PFSK-1 (cell line): Measurements from ENCODE around the gene MYO7B.

Experiments used
- FOXP2 ChIP-seq: optimal IDR thresholded peaks from 2 replicates; pipeline ENCODE3; 2011; ENCODE audit warnings: borderline replicate concordance, control low read depth, inconsistent platforms; ENCODE audit not compliant: insufficient read depth; ENCODE audit errors: extremely low read length, extremely low read depth
- POLR2AphosphoS5 ChIP-seq: IDR thresholded peaks from 2 replicates; pipeline ENCODE4 v1.6.1; 2012; ENCODE audit warnings: low read depth, mild to moderate bottlenecking, control low read depth, low read length, moderate library complexity
- SIN3A ChIP-seq: IDR thresholded peaks from 2 replicates; pipeline ENCODE4 v1.6.1; 2012; ENCODE audit warnings: mild to moderate bottlenecking, low read length, moderate library complexity, borderline replicate concordance; ENCODE audit not compliant: insufficient read depth
- TAF1 ChIP-seq: IDR thresholded peaks from 2 replicates; pipeline ENCODE4 v1.6.1; 2012; ENCODE audit warnings: low read length, control low read depth, borderline replicate concordance; ENCODE audit not compliant: insufficient read depth
- TF ChIP-seq, protein P1 (sequence below), 2 experiments: IDR thresholded peaks; 2 replicates each; pipeline versions ENCODE4 v1.6.1 to v1.8.0; 2011 to 2012; ENCODE audit warnings: low read depth in 2 of 2, low read length in 2 of 2, control low read depth in 1 of 2, inconsistent platforms in 1 of 2, mild to moderate bottlenecking in 1 of 2, moderate library complexity in 1 of 2; ENCODE audit not compliant: insufficient read depth in 1 of 2

MYO7B gene

DNA sequence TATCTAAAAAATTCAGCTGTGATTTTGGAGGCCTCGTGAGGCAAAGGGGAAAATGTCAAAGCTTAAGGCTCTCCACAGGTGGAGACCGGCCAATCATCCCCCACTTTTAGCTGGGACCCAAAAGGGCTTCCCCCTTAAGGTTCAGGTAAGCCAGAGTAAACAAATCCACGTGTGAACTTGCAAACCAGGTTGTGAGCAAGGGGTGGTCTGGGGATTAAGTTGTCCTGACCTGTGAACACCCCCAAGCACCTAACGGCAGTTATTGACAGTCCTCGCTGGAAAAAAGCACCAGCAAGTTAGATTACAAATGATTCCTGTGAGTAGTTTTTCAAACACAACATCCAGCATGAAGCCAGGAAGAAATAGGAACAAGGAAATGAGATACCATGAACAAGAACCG, 42.9 kb downstream of the MYO7B start:
- TF ChIP-seq, protein P1, sequence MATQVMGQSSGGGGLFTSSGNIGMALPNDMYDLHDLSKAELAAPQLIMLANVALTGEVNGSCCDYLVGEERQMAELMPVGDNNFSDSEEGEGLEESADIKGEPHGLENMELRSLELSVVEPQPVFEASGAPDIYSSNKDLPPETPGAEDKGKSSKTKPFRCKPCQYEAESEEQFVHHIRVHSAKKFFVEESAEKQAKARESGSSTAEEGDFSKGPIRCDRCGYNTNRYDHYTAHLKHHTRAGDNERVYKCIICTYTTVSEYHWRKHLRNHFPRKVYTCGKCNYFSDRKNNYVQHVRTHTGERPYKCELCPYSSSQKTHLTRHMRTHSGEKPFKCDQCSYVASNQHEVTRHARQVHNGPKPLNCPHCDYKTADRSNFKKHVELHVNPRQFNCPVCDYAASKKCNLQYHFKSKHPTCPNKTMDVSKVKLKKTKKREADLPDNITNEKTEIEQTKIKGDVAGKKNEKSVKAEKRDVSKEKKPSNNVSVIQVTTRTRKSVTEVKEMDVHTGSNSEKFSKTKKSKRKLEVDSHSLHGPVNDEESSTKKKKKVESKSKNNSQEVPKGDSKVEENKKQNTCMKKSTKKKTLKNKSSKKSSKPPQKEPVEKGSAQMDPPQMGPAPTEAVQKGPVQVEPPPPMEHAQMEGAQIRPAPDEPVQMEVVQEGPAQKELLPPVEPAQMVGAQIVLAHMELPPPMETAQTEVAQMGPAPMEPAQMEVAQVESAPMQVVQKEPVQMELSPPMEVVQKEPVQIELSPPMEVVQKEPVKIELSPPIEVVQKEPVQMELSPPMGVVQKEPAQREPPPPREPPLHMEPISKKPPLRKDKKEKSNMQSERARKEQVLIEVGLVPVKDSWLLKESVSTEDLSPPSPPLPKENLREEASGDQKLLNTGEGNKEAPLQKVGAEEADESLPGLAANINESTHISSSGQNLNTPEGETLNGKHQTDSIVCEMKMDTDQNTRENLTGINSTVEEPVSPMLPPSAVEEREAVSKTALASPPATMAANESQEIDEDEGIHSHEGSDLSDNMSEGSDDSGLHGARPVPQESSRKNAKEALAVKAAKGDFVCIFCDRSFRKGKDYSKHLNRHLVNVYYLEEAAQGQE (IDR thresholded peaks at IDR 0.05; ENCODE audit: insufficient read depth in 1 of 2, low read depth in 2 of 2, low read length in 2 of 2): no peak
- TF ChIP-seq TAF1: no peak
- TF ChIP-seq FOXP2: no peak
- no peak for TF ChIP-seq SIN3A
- no peak for TF ChIP-seq POLR2AphosphoS5

DNA sequence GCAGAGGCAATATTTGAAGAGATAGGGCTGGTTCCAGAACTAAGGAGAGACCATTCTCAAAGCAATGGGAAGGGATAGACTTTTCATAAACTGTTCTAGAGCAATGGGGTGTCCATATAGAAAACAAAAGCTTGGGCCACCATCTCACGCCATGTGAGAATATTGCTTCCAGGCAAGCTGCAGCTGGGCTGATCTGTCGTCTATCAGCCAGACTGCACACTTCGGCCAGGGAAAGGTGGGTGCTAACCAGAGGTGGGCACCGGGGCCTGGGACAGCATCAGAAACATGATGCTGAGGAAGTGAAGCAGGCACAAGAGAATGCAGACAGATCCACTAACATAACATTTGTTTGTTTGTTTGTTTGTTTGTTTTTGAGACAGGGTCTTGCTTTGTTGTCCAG, 43.7 kb downstream of the MYO7B start:
- TF ChIP-seq, protein P1 (IDR thresholded peaks at IDR 0.05; ENCODE audit: insufficient read depth in 1 of 2, low read depth in 2 of 2, low read length in 2 of 2): no peak
- TF ChIP-seq POLR2AphosphoS5: no peak
- TF ChIP-seq SIN3A: no peak
- TF ChIP-seq FOXP2: no peak
- no peak for TF ChIP-seq TAF1

DNA sequence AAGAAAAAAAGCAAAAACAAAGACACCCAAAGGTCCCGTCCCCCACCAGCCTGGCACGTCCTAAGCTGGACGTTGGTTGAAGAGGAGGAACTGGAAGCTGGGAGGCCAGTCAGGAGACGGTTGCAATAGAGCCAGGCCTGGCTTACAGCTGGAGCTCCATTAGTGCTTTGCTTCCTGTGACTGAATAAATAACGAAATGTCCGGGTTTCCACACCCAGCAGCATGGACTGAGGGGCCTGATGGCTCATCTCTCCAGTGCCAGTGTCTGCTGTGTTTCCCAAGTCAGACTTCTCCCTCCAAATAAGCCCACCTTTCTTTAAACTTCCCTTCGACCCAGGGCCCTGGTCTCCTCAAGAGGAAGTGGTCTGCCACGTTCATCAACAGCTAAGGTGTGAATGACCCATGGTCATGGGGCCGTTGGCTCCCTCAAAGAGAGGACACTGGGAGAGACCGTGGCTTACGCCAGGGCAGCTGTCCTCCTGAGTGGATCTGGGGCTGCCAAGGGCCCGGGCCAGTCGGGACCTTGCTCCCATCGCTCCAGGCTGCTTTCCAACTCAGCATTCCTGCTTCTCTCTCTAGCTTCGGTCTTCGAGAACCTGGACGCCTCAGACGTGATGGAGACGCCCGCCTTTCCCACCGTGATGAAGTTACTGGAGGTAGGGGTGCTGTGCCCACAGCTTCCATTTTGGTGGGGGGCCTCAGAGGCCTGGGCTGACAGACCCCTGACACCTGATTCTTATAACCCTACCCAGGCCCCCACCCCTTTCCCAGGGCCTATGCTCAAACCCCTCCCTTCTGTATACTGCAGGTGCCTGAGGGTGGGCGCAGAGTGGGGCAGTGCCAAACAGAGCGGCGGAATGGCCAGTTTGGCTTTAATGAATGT, 44.9 kb downstream of the MYO7B start:
- TF ChIP-seq TAF1 (no peak), FOXP2 (no peak), SIN3A (no peak), POLR2AphosphoS5 (no peak)
- TF ChIP-seq, protein P1 (IDR thresholded peaks at IDR 0.05; ENCODE audit: insufficient read depth in 1 of 2, low read depth in 2 of 2, low read length in 2 of 2): no peak

GRCh38 chr2:127581050-127581345, 45.5 kb downstream of the MYO7B start:
- TF ChIP-seq POLR2AphosphoS5: no peak
- TF ChIP-seq, protein P1 (IDR thresholded peaks at IDR 0.05; ENCODE audit: insufficient read depth in 1 of 2, low read depth in 2 of 2, low read length in 2 of 2): no peak
- no peak for TF ChIP-seq SIN3A
- TF ChIP-seq TAF1: no peak
- no peak for TF ChIP-seq FOXP2
